Activated CD8-positive, alpha-beta memory T cell treated with anti-CD3 and anti-CD28 coated beads for 48 hours (primary cell): ENCODE measurements around the gene NELFA.

Source experiments
- DNase-seq, 3 experiments: peaks; one replicate each; pipeline ENCODE4 v3.0.0-alpha.2; 2020; ENCODE audit warnings: low read depth in 2 of 3, low spot score in 2 of 3

Gene NELFA

DNA sequence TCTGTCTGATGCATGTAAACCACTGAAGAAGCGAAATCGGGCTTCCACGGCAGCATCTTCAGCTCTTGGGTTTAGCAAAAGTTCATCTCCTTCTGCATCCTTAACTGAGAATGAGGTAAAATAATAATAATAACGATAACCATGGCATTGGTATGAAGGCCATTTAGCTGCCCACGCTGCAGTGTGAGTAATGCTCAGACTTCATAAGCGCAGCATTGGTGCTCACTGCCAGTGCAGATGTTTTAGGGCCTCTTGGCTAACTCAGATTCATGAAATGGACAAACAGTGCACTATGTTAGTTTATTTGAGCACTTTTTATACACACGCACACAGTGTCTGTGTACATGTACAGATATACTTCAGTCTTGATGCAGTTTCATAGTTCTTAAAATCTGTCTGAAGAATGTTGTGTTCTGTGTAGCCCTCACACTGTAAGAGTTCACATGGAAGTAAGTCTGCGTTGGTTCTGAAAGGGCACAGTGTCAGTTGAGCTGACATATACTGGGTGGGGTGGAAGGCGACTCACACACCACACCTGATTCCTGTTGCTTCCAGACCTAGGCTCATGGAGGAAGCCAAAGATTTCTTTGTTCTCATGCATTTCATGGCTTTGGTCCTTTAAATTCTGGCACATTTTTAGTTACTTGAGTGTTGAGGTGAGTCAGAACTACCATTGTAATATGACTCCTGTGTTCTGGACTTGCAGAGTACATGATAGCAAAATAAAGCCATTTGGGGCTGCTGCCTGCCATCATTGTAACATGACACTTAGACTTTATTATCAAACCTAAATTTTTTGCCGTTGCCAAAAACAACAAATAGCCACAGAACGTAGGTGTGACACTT, 68.9 kb downstream of the NELFA start:
- no peak for DNase-seq

DNA sequence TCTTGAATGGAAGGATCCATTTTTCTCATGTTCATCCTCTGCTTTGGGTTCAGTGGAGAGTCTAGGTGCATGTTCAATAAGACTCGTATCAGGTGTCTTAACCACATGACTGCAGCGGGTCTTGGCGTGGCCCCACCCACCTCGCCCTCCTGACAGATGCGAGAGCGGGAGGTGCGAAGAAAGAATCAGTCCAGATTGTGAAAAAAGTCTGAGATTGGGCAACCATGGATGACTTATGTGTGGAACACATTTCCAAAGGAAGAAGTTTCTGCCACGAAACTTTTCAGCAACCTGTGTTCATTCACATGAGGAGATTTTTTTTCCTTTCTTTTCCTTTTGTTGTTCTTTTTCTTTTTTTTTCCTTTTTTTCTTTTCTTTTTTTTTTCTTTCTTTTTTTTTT, 70.7 kb downstream of the NELFA start:
- DNase-seq, result no peak

DNA sequence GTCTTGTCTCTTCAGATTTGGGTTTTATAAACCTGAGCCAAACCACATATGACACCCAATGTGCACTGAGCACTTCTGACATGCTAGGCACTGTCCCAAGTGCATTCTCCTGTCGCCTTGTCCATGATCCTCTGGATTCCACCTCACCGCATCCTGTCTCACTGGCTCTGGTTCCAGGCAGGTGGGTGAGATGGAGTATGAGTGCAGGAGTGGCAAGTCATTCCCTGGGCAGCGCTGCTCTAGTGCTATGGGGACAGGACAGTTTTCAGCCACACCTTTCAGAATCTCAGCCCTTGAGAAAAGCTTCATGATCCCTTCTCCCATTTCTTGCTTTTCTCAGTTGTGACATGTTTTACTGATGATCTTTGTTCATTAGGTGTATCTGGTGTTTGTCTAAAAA, 71.2 kb downstream of the NELFA start:
- no peak for DNase-seq

DNA sequence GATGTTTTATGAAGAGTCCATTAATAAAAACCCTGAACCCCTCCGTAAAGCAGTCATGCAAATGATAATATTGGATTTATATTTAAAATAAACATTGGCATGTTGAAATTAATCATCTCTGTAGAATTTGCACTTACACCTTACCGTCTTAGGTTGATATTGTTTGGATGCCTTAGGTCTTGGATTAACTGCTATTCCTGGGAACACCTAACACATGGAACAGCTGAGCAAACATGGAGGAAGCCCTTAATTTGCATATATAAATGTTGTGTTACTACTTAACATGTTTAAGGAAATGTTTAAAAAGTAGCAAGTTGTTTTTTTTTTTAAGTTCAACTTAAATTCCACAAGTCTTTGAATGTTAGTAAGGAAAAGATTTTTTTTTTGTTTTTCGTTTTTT, 75.1 kb downstream of the NELFA start:
- DNase-seq, result no peak

DNA sequence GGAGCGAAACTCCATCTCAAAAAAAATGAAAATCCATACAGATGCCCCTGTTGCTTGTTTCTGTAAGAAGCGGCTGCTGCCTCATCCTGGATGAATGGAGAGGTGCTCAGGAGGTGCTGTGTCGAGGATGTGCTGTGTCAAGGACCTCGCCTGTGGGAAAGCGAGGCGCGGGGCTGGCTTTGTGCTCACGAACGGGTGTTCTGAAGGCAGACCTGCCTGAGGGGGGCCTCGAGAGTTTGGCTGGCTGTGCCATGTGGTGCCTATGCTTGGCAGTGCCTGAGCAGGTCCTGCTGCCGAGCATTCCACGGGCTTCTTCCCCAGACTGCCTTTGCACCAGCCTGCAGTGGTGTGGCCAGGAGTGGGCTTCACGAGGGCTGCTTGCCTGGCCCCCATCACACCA, 76.0 kb downstream of the NELFA start:
- DNase-seq, result no peak
